Ureter (tissue), 1 donor: ENCODE results near the gene BTBD9. TPM values are rescaled to one million over a fixed set of nuclear protein-coding genes. Genes with fewer than 3 reads are reported as not detected.
"Not testable (repeated sequence)": the region's sequence is repeated elsewhere in the genome, so short reads cannot be mapped to it uniquely, and the experiment has no call there.

Experiments
- DNase-seq: peaks from one replicate; pipeline ENCODE4 v3.0.0-alpha.2; 2020; ENCODE audit warnings: low spot score
- total RNA-seq: library from RNA; stranded (reverse); gene quantifications from one replicate; pipeline ENCODE4 v1.2.4, GENCODE V29; 2023
- donor health status: DM: yes; HTN: yes; CAD: no.

Gene BTBD9
- total RNA-seq, 1 donor from 2014 or later, result 42.5 TPM

GRCh38 chr6:38434051-38434450 is 205.7 kb downstream of the BTBD9 start:
- DNase-seq, result no peak

- no peak for DNase-seq
Measured at GRCh38 chr6:38432479-38432878, 207.2 kb downstream of the BTBD9 start.

GRCh38 chr6:38432079-38432478 is 207.7 kb downstream of the BTBD9 start:
- DNase-seq, result no peak

GRCh38 chr6:38429546-38429945 is 210.2 kb downstream of the BTBD9 start:
- DNase-seq, result no peak

GRCh38 chr6:38427492-38428210 is 212.1 kb downstream of the BTBD9 start:
- no peak for DNase-seq

GRCh38 chr6:38425788-38426488 is 213.8 kb downstream of the BTBD9 start:
- not testable (repeated sequence) for DNase-seq

GRCh38 chr6:38423746-38424145 is 216.0 kb downstream of the BTBD9 start:
- DNase-seq, result no peak

GRCh38 chr6:38420207-38420606 is 219.5 kb downstream of the BTBD9 start:
- DNase-seq, result no peak

GRCh38 chr6:38417521-38417920 is 222.2 kb downstream of the BTBD9 start:
- no peak for DNase-seq

- DNase-seq, result no peak
Measured at GRCh38 chr6:38415231-38416005, 224.3 kb downstream of the BTBD9 start.

- no peak for DNase-seq
Measured at GRCh38 chr6:38413102-38413800, 226.5 kb downstream of the BTBD9 start.

GRCh38 chr6:38407192-38407591 is 232.5 kb downstream of the BTBD9 start:
- no peak for DNase-seq

- DNase-seq, result no peak
Measured at GRCh38 chr6:38406096-38406495, 233.6 kb downstream of the BTBD9 start.

GRCh38 chr6:38404900-38405556 is 234.7 kb downstream of the BTBD9 start:
- no peak for DNase-seq

GRCh38 chr6:38404355-38404754 is 235.4 kb downstream of the BTBD9 start:
- no peak for DNase-seq

- DNase-seq, result no peak
Measured at GRCh38 chr6:38403548-38403947, 236.2 kb downstream of the BTBD9 start.

GRCh38 chr6:38400764-38401163 is 239.0 kb downstream of the BTBD9 start:
- DNase-seq, result no peak

GRCh38 chr6:38400101-38400500 is 239.6 kb downstream of the BTBD9 start:
- DNase-seq, result no peak

GRCh38 chr6:38396209-38396608 is 243.5 kb downstream of the BTBD9 start:
- no peak for DNase-seq

GRCh38 chr6:38393986-38394385 is 245.7 kb downstream of the BTBD9 start:
- no peak for DNase-seq
